Calu3 (cell line): ENCODE results near the gene MARCHF5. TPM values are rescaled to one million over a fixed set of nuclear protein-coding genes. Genes with fewer than 3 reads are reported as not detected.

Experiments used
- BruUV-seq: library from RNA; stranded (reverse); fragments of 400-500 nt; replicated peaks from 2 replicates; lab custom pipeline; 2021; lab: Mats Ljungman, UMichigan
- CTCF ChIA-PET: fragments of 300-600 bp; sonication (Branson Sonifier 250); formaldehyde crosslinking; loops from one replicate; lab custom pipeline; 2022; ENCODE audit warnings: antibody characterized with exemption; lab: Charles Lee
- DNase-seq: peaks from one replicate; pipeline ENCODE4 v3.0.0; 2022
- H3K27ac Mint-ChIP-seq: one replicate; pipeline ENCODE4 v1.8.0; 2022; ENCODE audit warnings: mixed read lengths; ENCODE audit not compliant: unreplicated experiment
- H3K27me3 Mint-ChIP-seq: one replicate; pipeline ENCODE4 v1.8.0; 2022; ENCODE audit warnings: mixed read lengths; ENCODE audit not compliant: unreplicated experiment
- H3K36me3 Mint-ChIP-seq: one replicate; pipeline ENCODE4 v1.8.0; 2022; ENCODE audit warnings: mild to moderate bottlenecking, moderate library complexity, mixed read lengths; ENCODE audit not compliant: insufficient read depth, unreplicated experiment
- H3K4me1 Mint-ChIP-seq: one replicate; pipeline ENCODE4 v1.8.0; 2022; ENCODE audit warnings: mild to moderate bottlenecking, low read depth, mixed read lengths; ENCODE audit not compliant: unreplicated experiment
- H3K4me3 Mint-ChIP-seq: one replicate; pipeline ENCODE4 v1.8.0; 2022; ENCODE audit warnings: mild to moderate bottlenecking, low read depth, moderate library complexity, mixed read lengths; ENCODE audit not compliant: unreplicated experiment
- H3K9me3 Mint-ChIP-seq: one replicate; pipeline ENCODE4 v1.8.0; 2022; ENCODE audit warnings: low read depth, mixed read lengths; ENCODE audit not compliant: unreplicated experiment
- intact Hi-C: fragments of 100-400 bp; cut with micrococcal nuclease; formaldehyde crosslinking; loops from one replicate; pipeline ENCODE4 v1.10.0; 2022; ENCODE audit not compliant: unreplicated experiment
- total RNA-seq: library from RNA; stranded (reverse); gene quantifications from 2 replicates; pipeline ENCODE4 v1.2.3, GENCODE V29; 2022
- TF ChIP-seq, protein P1 (sequence below): fragments of 200-600 bp; IDR thresholded peaks from one replicate; pipeline ENCODE4 v1.8.0; 2022; ENCODE audit warnings: antibody characterized with exemption; ENCODE audit not compliant: unreplicated experiment

The MARCHF5 gene
- total RNA-seq, 1 experiment from 2014 or later: 28.1 TPM

DNA sequence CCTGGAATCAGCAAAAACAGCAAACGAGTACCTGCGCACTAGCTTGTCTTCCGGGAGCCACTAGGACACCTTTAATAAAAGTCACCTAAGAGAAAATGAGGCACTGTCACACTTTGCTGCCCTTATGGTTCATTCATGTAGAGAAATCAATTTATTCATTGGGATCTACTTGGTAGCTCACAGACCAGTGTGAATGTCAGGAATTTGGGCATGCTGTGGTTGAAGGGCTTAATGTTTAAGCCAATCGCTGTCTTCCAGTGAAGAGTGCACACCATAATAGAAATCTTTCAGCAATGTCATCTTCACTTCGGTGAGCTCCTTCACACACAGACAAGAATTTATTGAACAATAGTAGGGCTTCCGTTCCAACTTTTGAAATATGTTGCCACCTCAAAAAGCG, 65.1 kb downstream of the MARCHF5 start:
- Mint-ChIP-seq H3K4me1 (no peaks in the 10 kb centered on the region), H3K9me3 (no peaks in the 10 kb centered on the region), H3K36me3 (no peaks in the 10 kb centered on the region), H3K27ac (no peak overlapping the region), H3K27me3 (no peaks in the 10 kb centered on the region), H3K4me3 (no peak overlapping the region)
- DNase-seq: no peak
- TF ChIP-seq, protein P1, sequence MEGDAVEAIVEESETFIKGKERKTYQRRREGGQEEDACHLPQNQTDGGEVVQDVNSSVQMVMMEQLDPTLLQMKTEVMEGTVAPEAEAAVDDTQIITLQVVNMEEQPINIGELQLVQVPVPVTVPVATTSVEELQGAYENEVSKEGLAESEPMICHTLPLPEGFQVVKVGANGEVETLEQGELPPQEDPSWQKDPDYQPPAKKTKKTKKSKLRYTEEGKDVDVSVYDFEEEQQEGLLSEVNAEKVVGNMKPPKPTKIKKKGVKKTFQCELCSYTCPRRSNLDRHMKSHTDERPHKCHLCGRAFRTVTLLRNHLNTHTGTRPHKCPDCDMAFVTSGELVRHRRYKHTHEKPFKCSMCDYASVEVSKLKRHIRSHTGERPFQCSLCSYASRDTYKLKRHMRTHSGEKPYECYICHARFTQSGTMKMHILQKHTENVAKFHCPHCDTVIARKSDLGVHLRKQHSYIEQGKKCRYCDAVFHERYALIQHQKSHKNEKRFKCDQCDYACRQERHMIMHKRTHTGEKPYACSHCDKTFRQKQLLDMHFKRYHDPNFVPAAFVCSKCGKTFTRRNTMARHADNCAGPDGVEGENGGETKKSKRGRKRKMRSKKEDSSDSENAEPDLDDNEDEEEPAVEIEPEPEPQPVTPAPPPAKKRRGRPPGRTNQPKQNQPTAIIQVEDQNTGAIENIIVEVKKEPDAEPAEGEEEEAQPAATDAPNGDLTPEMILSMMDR: no peak
- no TSS peak for BruUV-seq
- intact Hi-C loops: no loop called here
- CTCF ChIA-PET: no interaction called here

DNA sequence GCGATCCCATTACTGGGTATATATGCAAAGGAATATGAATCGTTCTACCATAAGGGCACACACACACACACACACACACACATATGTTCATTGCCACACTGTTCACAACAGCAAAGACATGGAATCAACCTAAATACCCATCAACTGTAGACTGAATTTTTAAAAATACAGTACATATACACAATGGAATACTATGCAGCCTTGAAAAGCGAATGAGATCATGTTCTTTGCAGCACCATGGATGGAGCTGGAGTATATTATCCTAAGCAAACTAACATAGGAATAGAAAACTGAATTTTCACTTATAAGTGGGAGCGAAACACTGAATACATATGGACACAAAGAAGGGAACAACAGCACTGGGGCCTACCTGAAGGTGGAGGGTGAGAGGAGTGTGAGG, 72.5 kb downstream of the MARCHF5 start:
- intact Hi-C loops: no loop called here
- H3K4me1 Mint-ChIP-seq: no peaks in the 10 kb centered on the region
- CTCF ChIA-PET: no interaction called here
- no TSS peak for BruUV-seq
- H3K36me3 Mint-ChIP-seq: no peaks in the 10 kb centered on the region
- no peaks in the 10 kb centered on the region for H3K9me3 Mint-ChIP-seq
- TF ChIP-seq, protein P1: no peak
- no peak for DNase-seq
- no peak overlapping the region for H3K27ac Mint-ChIP-seq
- no peaks in the 10 kb centered on the region for H3K27me3 Mint-ChIP-seq
- no peak overlapping the region for H3K4me3 Mint-ChIP-seq

GRCh38 chr10:92366412-92367021, 75.5 kb downstream of the MARCHF5 start:
- TF ChIP-seq, protein P1: no peak
- Mint-ChIP-seq H3K36me3 (no peaks in the 10 kb centered on the region), H3K9me3 (no peaks in the 10 kb centered on the region), H3K27ac (no peak overlapping the region), H3K4me3 (no peak overlapping the region), H3K4me1 (no peaks in the 10 kb centered on the region), H3K27me3 (no peaks in the 10 kb centered on the region)
- BruUV-seq: no TSS peak
- no peak for DNase-seq
- CTCF ChIA-PET: no interaction called here
- intact Hi-C loops: no loop called here

DNA sequence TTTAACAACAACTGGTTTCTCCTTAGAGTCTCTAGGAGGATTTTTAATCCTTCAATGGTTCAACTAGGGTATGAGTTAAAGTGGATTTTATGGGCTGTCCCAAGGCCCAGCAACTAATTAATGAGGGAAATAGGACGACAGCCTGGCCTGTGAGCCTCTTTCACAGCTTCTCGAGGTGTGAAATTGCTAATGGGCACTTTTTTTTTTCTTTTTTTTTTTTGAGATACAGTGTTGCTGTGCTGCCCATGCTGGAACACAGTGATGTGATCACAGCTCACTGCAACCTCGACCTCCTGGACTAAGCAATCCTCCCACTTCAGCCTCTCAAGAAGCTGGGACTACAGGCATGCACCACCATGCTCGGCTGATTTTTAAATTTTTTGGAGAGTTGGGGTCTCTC, 87.0 kb downstream of the MARCHF5 start:
- Mint-ChIP-seq H3K27me3 (no peaks in the 10 kb centered on the region), H3K4me1 (no peaks in the 10 kb centered on the region), H3K36me3 (no peaks in the 10 kb centered on the region), H3K9me3 (no peaks in the 10 kb centered on the region), H3K27ac (no peak overlapping the region), H3K4me3 (no peak overlapping the region)
- CTCF ChIA-PET: no interaction called here
- BruUV-seq: no TSS peak
- no peak for DNase-seq
- TF ChIP-seq, protein P1: no peak
- intact Hi-C loops: no loop called here
